Lung (tissue), 12 donors: ENCODE results near the gene KATNBL1. TPM values are rescaled to one million over a fixed set of nuclear protein-coding genes. Genes with fewer than 3 reads are reported as not detected.

Experiments used
- ATAC-seq: fragments of 200-7000 bp; cut with Tn5 transposase; one replicate; pipeline ENCODE4 v1.9.1; 2020; ENCODE audit warnings: moderate number of reproducible peaks; ENCODE audit not compliant: insufficient read depth, low FRiP score
- DNase-seq, 3 donors: peaks; one replicate each; pipeline ENCODE4 v3.0.0-alpha.2; 2013 to 2017
- H3K27ac ChIP-seq, 2 donors: one replicate each; pipeline ENCODE4 v1.5.1; 2013; ENCODE audit warnings: mild to moderate bottlenecking in 2 of 2, moderate library complexity in 2 of 2, control low read depth in 1 of 2, inconsistent platforms in 1 of 2, low read depth in 1 of 2, low read length in 1 of 2
- H3K27me3 ChIP-seq, 3 donors: one replicate each; pipeline ENCODE4 v1.5.1; 2013; ENCODE audit warnings: low read length in 2 of 3; ENCODE audit not compliant: control insufficient read depth in 3 of 3, insufficient read depth in 3 of 3
- H3K36me3 ChIP-seq, 4 donors: one replicate each; pipeline ENCODE4 v1.5.1; 2013; ENCODE audit warnings: low read length in 4 of 4, mild to moderate bottlenecking in 1 of 4, moderate library complexity in 1 of 4; ENCODE audit not compliant: control insufficient read depth in 4 of 4, insufficient read depth in 4 of 4
- H3K4me1 ChIP-seq, 5 donors: one replicate each; pipeline ENCODE4 v1.5.1; 2013; ENCODE audit warnings: low read length in 5 of 5, mild to moderate bottlenecking in 2 of 5, moderate library complexity in 1 of 5; ENCODE audit not compliant: control insufficient read depth in 5 of 5, insufficient read depth in 5 of 5
- H3K4me3 ChIP-seq: one replicate; pipeline ENCODE4 v1.5.1; 2013; ENCODE audit warnings: mild to moderate bottlenecking, control low read depth, moderate library complexity
- H3K9ac ChIP-seq, 2 donors: one replicate each; pipeline ENCODE4 v1.5.1; 2013; ENCODE audit warnings: low read length in 2 of 2, control low read depth in 1 of 2; ENCODE audit not compliant: insufficient read depth in 1 of 2
- H3K9me3 ChIP-seq, 4 donors: one replicate each; pipeline ENCODE4 v1.5.1; 2013; ENCODE audit warnings: low read length in 3 of 4, mild to moderate bottlenecking in 1 of 4, moderate library complexity in 1 of 4; ENCODE audit not compliant: control insufficient read depth in 4 of 4, insufficient read depth in 3 of 4
- WGBS, 2 donors: extraction: QIAGEN DNeasy Blood & Tissue Kit; methylation state at CpG; one replicate each; pipeline ENCODE4 v1.1.7; 2013; 5-methylcytosine and 5-hydroxymethylcytosine counted together
- polyA plus RNA-seq, 2 donors: library from polyadenylated mRNA; stranded (reverse); fragments of 200-250 nt; gene quantifications; one replicate each; pipeline ENCODE4 v1.2.1, GENCODE V29; 2013
- total RNA-seq, 2 donors: library from RNA; depleted of rRNA in 1 of 2; stranded (reverse); fragments of >200 nt in 1 of 2; gene quantifications; one replicate each; pipeline ENCODE4 v1.2.1, GENCODE V29; 2014 to 2021
- TF ChIP-seq, protein P1 (sequence below): IDR thresholded peaks from 2 replicates; pipeline ENCODE4 v1.5.1; 2012; ENCODE audit warnings: mild to moderate bottlenecking; ENCODE audit errors: control extremely low read depth, extremely low read depth
- donor health status: control.
- donor health status: control.
- donor health status: Bipolar disorder and iron deficiency.
- donor health status: healthy.
- donor health status: DM: yes; HTN: yes; CAD: no.

KATNBL1 gene
- total and polyA plus RNA-seq, 4 donors, result 25.7 to 112 (median 36.9) TPM

DNA sequence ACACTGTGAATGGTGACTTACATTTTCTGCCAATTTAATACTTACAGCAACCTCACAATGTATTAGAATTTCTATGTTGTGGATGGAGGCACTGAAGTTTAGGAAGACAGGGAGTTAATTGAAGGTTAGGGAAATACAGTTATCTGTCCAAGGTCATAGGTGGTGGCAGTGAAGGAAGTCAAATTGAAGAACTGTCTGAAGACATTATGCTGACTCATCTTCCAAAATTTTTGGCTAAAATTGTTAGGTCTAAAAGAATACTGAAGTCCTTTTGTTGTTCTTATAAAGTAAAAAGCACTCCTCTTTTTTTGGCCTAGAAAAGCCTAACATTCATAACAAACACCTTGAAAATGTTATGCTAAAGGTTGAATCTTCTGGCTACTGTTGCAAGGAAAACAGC is 42.6 kb upstream of the KATNBL1 start:
- peaks cover 0 to 29% (median 20%) of the 10 kb centered on the region in 4 donors for H3K36me3 ChIP-seq
- DNase-seq (no peak), ATAC-seq (no peak)
- TF ChIP-seq, protein P1, sequence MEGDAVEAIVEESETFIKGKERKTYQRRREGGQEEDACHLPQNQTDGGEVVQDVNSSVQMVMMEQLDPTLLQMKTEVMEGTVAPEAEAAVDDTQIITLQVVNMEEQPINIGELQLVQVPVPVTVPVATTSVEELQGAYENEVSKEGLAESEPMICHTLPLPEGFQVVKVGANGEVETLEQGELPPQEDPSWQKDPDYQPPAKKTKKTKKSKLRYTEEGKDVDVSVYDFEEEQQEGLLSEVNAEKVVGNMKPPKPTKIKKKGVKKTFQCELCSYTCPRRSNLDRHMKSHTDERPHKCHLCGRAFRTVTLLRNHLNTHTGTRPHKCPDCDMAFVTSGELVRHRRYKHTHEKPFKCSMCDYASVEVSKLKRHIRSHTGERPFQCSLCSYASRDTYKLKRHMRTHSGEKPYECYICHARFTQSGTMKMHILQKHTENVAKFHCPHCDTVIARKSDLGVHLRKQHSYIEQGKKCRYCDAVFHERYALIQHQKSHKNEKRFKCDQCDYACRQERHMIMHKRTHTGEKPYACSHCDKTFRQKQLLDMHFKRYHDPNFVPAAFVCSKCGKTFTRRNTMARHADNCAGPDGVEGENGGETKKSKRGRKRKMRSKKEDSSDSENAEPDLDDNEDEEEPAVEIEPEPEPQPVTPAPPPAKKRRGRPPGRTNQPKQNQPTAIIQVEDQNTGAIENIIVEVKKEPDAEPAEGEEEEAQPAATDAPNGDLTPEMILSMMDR, result no peak
- H3K27ac ChIP-seq, result no peak overlapping the region
- no peak overlapping the region for H3K9ac ChIP-seq
- H3K9me3 ChIP-seq, result no peaks in the 10 kb centered on the region
- no peak overlapping the region for H3K4me3 ChIP-seq
- peaks cover 0 to 2% (median 0%) of the 10 kb centered on the region in 5 donors for H3K4me1 ChIP-seq
- H3K27me3 ChIP-seq, result no peaks in the 10 kb centered on the region

- TF ChIP-seq, protein P1, result no peak
- DNase-seq (no peak), ATAC-seq (no peak)
- Histone ChIP-seq H3K9ac (no peak overlapping the region), H3K9me3 (no peaks in the 10 kb centered on the region), H3K4me3 (no peak overlapping the region), H3K27me3 (no peaks in the 10 kb centered on the region), H3K4me1 (no peaks in the 10 kb centered on the region), H3K36me3 (peaks cover 0 to 31% (median 19%) of the 10 kb centered on the region in 4 donors), H3K27ac (no peak overlapping the region)
- 98 to 100% methylated on average over 1 of the region's 1 CpG for WGBS, 2 donors
Measured at GRCh38 chr15:34248190-34248589, 38.3 kb upstream of the KATNBL1 start.

- no peak overlapping the region for H3K27ac ChIP-seq
- H3K27me3 ChIP-seq, result no peaks in the 10 kb centered on the region
- no peaks in the 10 kb centered on the region for H3K9me3 ChIP-seq
- H3K4me1 ChIP-seq, result no peaks in the 10 kb centered on the region
- H3K9ac ChIP-seq, result no peak overlapping the region
- peaks cover 0 to 27% (median 16%) of the 10 kb centered on the region in 4 donors for H3K36me3 ChIP-seq
- ATAC-seq (no peak), DNase-seq (no peak)
- TF ChIP-seq, protein P1, result no peak
- 83 to 85% methylated on average over 9 of the region's 9 CpGs for WGBS, 2 donors
- no peak overlapping the region for H3K4me3 ChIP-seq
Measured at GRCh38 chr15:34246276-34246976, 36.5 kb upstream of the KATNBL1 start.

GRCh38 chr15:34243226-34243625 is 33.3 kb upstream of the KATNBL1 start:
- TF ChIP-seq, protein P1, result no peak
- DNase-seq (no peak), ATAC-seq (no peak)
- H3K9me3 ChIP-seq, result no peaks in the 10 kb centered on the region
- H3K36me3 ChIP-seq, result peaks cover 0 to 25% (median 21%) of the 10 kb centered on the region in 4 donors
- WGBS, 2 donors, result 69 to 71% methylated on average over 3 of the region's 3 CpGs
- no peaks in the 10 kb centered on the region for H3K4me1 ChIP-seq
- H3K27me3 ChIP-seq, result no peaks in the 10 kb centered on the region
- no peak overlapping the region for H3K4me3 ChIP-seq
- no peak overlapping the region for H3K27ac ChIP-seq
- H3K9ac ChIP-seq, result no peak overlapping the region
